Skin of body (tissue), 2 donors: Measurements from ENCODE around the gene RGS6. TPM values are rescaled to one million over a fixed set of nuclear protein-coding genes. Genes with fewer than 3 reads are reported as not detected.

Experiments used
- DNase-seq: peaks from one replicate; lab custom pipeline; 2025; lab: John Stamatoyannopoulos, UW
- total RNA-seq: library from RNA; depleted of rRNA; stranded (reverse); fragments of >200 nt; gene quantifications from one replicate; pipeline ENCODE4 v1.2.3, GENCODE V29; 2014

The RGS6 gene
- total RNA-seq, 1 donor from 2014 or later = 3.9 TPM

DNA sequence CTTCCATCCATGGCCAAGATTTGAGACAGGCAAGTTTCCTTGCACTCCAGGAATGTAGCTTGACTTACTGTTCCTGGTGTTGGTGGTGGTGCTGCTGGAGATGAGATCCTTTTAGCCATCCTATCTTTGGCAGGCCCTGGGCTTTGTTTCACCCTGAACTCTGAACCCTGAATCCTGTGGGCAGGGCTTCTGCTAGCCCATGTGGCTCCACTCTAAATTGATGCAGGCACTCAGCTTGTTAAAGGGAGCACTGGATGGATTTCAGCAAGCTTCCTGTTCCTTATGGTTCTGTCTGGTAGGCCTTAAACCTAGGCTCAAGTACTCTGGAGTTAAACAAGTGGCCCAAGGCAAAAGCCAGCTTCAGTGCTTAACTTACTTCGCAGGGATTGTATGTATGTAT is 138.2 kb downstream of the RGS6 start:
- DNase-seq = no peak

GRCh38 chr14:72075649-72076334 is 143.6 kb downstream of the RGS6 start:
- no peak for DNase-seq

DNA sequence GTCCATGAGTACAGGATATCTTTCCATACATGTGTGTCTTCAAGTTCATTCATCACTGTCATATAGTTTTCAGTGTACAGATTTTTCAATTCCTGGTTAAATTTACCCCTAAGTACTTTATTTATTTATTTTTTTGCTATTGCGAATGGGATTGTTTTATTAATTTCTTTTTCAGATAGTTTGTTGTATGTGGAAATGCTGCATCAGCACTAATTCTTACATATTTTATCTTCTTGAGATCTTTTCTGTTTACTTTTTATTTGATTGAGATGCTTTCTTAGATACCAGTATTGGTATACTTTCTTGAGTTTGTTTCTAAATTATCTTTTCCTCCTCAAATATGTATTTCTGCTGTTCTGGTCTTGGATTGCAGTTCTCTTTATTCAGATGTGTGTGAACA is 148.9 kb downstream of the RGS6 start:
- DNase-seq = no peak

- no peak for DNase-seq
Observed at GRCh38 chr14:72084935-72085334, 152.7 kb downstream of the RGS6 start.

DNA sequence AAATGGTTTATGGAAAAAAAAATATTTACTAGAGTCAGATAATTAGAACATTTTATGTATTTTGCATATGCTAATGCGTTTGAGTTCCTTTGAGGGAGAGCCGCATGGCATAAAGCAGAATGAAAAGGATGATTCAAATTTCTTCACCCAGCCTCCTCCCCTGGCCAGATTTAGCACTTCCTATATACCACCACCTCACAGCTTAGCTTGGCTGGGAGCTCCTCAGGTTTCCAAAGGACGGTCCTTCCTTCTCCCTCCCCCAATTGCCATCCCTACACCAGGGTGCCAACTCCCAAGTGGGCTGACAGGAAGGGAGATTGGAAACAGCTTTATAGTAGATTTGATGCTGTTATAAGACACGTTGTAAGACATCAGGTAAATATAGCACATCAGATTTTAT is 157.4 kb downstream of the RGS6 start:
- DNase-seq = no peak

- no peak for DNase-seq
Observed at GRCh38 chr14:72094844-72095582, 162.8 kb downstream of the RGS6 start.

GRCh38 chr14:72097173-72097783 is 165.0 kb downstream of the RGS6 start:
- DNase-seq = no peak

DNA sequence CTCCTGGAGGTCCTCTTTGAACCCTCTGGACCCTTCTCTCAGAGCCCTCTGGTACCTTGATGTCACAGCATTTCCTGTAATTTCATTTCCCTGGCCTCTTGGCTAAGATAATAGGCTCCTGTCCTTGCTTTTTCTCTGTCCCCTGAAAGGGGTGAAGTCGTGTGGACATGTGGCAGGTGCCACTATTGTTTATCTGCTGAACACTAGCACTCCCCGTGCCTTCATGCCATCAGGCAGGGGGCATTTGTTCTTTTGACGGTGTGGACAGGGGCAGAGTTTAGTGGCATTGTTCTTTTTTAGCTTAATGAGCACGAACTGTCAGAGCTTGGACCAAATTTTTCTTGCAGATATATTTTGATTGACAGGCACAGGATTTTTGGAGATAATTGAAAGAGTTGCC is 166.0 kb downstream of the RGS6 start:
- DNase-seq = no peak

DNA sequence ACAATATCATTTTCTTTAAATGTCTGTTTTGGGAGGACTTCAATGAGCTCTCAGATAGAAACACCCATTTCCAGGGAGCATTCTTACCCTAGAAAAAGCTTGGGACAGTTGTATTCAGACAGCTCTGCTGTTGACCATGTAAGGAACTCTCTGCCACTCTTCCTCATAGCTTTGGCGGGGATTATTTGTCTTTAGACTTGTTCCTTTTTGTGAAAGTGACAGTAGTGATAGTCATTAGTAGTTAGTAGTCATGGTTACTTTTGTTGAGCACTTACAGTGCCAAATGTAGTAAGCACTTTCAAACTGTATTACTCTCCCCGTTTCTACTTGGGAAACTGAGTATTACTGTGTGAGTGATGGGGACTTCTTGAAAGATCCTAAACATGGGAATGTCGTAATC is 167.3 kb downstream of the RGS6 start:
- DNase-seq = no peak

DNA sequence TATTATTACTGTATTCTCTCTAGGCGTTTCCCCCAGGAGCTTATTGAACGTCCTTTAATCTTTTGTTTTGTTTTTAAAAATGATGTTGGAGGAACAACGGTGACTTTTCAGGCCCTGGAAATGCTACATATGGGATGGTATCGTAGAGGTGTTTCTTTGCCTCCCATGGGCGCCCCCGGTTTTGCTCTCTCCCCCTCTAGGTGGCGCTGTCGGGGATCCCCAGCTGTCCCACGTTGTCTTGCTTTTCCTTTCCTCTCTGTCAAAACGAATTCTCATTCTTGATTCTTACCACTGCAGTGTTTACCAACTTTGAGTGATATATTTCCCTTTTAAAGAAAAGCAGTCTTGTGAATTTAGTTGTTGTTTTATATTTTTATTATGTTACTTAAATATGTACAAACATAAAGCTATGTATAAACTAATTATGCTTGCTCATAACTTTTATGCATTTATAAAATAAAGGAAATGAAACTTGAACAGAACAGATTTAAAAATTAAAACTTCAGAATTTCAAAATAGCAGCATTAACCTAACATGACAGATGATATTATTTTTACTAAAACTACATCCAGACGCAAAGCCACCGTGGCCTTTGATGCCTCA is 171.9 kb downstream of the RGS6 start:
- DNase-seq = no peak

DNA sequence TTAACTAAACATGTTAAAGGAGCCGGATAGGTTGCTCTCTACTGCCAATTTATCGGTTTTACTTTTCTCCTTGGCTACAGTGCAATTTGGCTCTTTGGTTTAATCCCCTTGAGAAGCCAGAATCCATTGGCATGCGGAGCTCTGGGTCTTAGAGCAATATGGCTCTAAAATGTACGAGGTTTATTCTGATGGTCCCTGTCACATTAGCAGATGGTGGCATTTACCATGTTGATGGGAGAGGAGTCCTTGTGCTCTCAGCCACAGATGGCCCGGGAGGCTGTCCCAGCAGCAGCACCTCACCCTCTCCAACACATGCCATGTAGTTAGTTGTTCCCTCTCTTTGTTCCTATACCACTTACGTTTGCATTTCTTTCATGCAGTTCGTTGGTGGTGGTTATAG is 179.7 kb downstream of the RGS6 start:
- no peak for DNase-seq

DNA sequence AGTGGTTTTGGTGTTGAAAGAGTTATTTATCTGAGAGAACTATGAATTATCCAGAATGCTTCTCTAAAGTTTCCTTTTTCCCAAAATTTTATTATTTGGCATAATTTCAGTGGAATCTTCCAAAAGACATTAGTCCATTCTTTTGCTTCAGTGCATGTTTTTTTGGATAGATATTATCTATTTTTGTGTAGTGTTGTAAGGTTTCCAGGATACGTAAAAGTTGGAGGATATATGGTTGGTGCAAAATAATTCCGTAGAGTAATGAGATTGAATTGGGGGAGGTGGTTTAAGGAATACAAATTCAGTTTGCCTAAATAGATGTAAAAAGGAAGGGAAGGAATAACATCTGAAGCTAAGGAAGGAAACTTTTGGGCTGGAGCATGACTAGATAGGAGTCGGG is 186.6 kb downstream of the RGS6 start:
- DNase-seq = peak; percentile 25

- no peak for DNase-seq
Observed at GRCh38 chr14:72120315-72120714, 188.1 kb downstream of the RGS6 start.

GRCh38 chr14:72123755-72124154 is 191.5 kb downstream of the RGS6 start:
- no peak for DNase-seq

GRCh38 chr14:72124171-72124570 is 191.9 kb downstream of the RGS6 start:
- no peak for DNase-seq

GRCh38 chr14:72126091-72126490 is 193.9 kb downstream of the RGS6 start:
- DNase-seq = no peak

- DNase-seq = no peak
Observed at GRCh38 chr14:72126561-72126960, 194.3 kb downstream of the RGS6 start.

GRCh38 chr14:72128629-72129028 is 196.4 kb downstream of the RGS6 start:
- DNase-seq = no peak

DNA sequence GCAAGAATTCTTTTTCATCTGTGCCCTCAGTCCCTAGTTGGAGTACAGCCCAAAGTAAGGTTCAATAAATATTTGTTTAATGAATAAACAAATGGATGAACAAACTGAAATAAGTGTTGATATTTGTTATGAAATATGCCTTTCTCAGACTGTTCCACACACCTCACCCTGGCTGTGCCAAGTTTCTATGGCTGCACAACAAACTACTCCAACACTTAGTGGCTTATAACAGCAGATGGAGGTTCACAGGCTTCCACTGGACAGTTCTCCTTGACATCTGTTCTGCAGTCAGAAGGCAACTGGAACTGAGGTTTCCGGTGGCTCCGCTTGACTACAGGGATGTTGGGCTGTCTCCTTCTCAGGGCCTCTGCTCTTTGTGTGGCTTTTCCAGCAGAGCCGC is 197.1 kb downstream of the RGS6 start:
- DNase-seq = no peak

DNA sequence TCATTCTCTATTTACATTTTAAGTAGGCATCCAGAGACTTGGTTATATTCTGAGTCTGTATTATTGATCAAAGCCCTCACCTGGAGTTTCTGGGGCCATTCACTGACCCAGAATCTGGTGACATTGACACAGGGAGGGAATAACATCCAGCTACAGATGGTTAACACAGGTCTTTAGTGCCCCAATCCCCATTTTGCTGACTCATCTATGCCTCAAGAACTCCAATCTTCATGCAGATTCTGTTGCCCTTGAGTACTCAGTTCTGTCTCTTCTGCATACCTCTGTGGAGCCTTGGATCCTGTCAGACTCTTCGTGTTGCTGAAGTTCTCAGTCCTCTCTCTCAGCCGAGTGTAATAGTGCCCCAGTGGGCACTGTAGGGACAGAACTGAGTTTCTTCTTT is 208.9 kb downstream of the RGS6 start:
- DNase-seq = no peak

DNA sequence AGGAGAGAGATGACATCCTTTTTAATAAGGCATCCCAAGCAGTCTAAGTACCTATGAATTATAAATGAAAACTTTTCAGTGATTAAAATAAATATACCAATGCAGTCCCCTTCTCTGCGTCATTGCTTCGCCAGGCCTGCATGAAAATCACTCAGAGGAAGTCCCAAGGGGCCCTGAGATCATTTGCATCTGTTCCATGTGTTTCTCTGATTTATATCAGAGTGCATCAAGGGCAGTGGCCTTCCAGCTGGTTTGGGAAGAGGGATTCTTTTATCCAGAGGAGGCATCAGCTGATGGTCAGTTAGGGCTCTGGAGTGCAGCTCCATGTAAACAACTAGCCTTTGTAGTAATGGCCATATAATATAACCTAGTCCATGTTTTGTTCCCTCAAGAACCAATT is 210.1 kb downstream of the RGS6 start:
- no peak for DNase-seq

GRCh38 chr14:72146241-72146640 is 214.0 kb downstream of the RGS6 start:
- DNase-seq = no peak
